GM18505 (cell line): Measurements from ENCODE around the gene GRM1.

ENCODE experiments used
- ATAC-seq: cut with Tn5 transposase; IDR thresholded peaks from one replicate; pipeline ENCODE4 v1.9.1; 2021; ENCODE audit not compliant: unreplicated experiment
- POLR2A ChIP-seq: IDR thresholded peaks from 4 replicates; pipeline ENCODE4 v1.6.1; 2011; ENCODE audit warnings: borderline replicate concordance; ENCODE audit not compliant: insufficient read depth, insufficient read length; ENCODE audit errors: extremely low read depth

Gene GRM1

DNA sequence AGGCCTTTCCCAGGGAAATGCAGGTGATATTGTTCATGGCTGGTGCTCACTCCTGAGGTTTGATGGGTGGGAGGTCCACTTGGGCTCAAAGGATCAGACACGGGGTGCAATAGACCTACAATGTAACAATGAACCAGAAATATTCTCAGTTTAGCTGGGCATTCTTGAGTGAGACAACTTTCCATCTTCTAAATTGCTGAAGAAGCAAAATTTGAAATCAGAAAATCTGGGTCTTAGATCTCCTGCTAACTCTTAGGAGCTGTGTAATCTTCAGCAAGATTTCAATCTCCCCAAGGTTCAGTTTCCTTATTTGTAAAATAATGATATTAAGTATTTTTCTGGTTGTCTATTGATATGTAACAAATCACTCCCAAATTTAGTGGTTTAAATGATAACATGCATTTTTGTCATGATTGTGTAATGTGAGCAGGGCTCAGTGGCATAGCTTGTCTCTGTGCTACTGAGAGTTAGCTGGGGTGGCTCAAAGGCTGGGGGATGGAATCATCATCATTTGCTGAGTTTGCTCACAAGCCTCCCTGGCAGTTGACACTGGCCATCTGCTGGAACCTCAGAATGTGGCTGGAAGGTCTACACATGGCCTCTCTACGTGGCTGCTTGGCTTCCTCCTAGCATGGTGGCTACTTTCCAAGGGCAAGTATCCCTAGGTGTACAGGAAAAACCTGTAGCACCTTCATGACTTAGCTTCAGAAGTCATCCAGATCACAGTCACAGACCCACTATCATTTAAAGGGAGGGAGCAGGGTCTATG, 98.8 kb downstream of the GRM1 start:
- TF ChIP-seq POLR2A: no peak
- no peak for ATAC-seq

- TF ChIP-seq POLR2A: no peak
- ATAC-seq: no peak
Observed at GRCh38 chr6:146133866-146134265, 105.0 kb downstream of the GRM1 start.

DNA sequence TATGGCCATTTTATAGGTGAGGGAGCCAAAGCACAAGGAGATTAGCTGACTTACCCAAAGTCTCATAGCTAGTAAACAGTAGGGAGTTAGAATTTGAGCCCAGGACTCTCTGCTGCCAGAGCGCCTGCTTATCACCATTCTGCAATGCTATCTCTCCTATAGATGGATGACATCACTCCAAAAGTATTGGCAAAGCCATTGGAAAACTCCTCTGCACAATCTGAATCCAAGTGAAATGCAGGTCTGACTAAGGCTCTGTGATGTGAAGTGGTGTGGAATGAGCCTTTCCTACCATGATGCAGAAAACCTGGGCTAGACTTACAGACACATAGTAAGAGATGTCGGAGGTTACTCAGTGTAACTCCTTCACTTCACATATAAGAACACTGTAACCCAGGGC, 106.3 kb downstream of the GRM1 start:
- TF ChIP-seq POLR2A: no peak
- no peak for ATAC-seq

- ATAC-seq: no peak
- TF ChIP-seq POLR2A: no peak
Observed at GRCh38 chr6:146146836-146147235, 118.0 kb downstream of the GRM1 start.

DNA sequence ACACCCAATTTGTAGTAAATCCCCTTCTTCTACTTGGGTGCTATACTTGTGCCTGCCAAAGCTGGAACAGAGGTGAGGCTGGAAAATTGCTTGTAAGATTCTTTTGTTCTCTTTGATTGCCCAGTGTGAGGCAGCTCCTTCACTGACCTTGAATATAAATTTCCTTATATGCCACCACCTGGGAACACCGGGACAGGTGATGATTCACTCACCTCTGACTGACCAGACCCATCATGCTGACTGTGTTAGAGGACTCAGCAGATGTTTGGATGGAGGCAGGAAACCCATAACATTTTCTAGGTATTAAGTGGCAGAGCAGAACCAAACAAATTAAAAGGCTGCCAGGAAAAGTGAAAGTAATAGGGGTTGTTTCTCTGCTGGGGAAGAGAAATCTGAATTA, 120.9 kb downstream of the GRM1 start:
- no peak for ATAC-seq
- no peak for TF ChIP-seq POLR2A

DNA sequence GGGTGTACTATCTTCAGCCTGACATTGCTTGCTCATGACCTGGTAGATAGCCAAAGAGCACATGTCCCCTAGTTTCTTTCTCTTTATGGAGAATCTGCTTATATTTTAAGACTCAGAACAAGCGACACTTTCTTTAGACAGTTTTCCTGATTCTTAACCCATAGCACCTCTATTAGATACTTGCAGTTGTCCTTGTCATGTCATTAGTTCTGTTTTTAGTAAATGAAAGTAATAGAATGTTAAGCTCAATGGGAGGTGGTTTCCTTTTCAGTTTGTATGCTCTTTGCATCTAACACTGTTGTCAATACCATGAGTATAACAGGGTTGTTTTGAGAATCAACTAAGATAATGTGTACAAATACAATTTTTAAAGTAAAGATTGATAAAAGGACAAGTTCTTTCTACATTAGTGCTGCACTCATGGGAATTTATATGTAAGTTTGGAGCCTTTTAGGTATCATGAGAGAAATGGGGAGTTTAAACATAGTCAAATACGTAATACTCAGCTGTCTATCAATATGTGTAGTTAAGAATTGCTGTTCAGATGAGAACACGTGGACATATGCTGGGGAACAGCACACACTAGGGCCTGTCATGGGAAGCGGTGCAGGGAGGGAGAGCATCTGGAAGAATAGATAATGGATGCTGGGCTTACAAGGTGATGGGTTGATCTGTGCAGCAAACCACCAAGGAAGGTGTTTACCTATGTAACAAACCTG, 124.3 kb downstream of the GRM1 start:
- TF ChIP-seq POLR2A: no peak
- peak; percentile 98 for ATAC-seq

DNA sequence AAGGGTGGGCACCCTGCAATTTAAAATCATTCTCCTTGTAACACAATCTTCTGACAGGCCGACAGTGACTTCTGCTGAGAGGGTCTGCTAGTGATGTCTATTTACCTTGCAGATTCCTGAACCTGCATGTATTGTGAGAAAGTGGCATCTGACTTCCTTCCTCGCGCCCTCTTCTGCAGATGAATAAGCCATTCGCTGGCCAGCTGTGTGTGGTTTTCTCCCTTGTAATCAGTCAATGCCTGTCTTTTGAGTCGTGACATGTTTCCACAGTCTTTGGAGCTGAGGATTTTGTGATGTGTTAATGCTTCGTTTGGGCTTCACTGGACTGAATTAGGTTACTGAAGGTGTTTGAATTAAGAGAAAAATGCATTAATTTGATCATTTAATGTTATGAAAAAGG, 125.3 kb downstream of the GRM1 start:
- no peak for TF ChIP-seq POLR2A
- ATAC-seq: no peak

- TF ChIP-seq POLR2A: no peak
- no peak for ATAC-seq
Observed at GRCh38 chr6:146161664-146162063, 132.8 kb downstream of the GRM1 start.

GRCh38 chr6:146169872-146170271, 141.0 kb downstream of the GRM1 start:
- TF ChIP-seq POLR2A: no peak
- no peak for ATAC-seq

DNA sequence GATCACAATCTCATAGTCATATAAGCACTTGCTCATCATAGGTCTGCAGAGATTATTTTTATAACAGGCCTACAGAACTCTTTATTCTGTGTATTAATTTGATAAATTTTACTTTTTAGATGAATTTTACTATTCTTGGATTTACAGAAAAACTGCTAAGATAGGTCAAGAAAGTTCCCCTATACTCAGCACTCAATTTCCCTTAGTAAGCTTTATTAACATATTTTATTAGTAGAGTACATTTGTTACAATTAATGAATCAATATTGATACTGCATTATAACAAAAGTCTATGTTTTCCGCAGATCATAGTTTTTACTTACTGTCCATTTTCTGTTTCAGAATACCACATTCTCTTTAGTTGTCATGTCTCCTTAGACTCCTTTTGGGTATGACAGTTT, 148.9 kb downstream of the GRM1 start:
- no peak for TF ChIP-seq POLR2A
- no peak for ATAC-seq

DNA sequence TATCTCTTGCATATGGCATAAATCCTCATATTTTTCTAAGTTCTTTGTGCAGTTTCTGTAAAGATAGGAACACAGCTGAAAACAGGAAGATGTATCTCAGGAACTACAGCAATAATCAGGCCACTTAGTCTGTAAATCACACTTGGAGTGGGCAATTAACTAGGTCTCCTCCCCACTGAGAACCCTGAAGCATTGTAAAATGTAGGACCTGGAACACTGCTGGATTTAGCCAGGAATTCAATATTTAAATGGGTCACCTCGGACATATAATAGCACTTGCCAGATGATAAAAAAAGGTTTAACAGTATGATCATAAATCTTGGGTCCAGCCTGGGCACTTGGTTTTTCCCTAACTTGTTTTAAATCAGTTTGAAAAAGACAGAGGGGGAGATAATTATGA, 155.0 kb downstream of the GRM1 start:
- no peak for ATAC-seq
- TF ChIP-seq POLR2A: no peak

GRCh38 chr6:146184701-146185100, 155.8 kb downstream of the GRM1 start:
- ATAC-seq: no peak
- TF ChIP-seq POLR2A: no peak

DNA sequence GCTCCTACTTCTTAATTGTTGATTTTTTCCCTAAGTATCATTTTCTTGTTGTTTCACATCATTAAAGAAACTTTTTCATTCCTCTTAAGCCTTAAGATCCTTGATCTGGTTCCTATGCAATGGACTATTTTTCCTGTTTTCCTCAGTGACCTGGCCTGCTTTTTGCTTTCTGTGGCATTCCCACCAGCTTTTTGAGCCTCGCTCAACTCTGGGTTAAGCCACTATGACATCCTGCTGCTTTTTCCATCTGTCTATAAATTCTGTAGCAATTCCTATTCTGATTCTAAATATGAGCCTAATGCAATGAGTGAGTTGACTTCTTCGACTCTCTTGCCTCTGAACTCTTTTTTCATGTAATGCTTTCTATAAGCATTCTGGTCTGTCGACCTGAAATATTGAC, 160.3 kb downstream of the GRM1 start:
- no peak for TF ChIP-seq POLR2A
- ATAC-seq: no peak

GRCh38 chr6:146190581-146190980, 161.7 kb downstream of the GRM1 start:
- no peak for TF ChIP-seq POLR2A
- ATAC-seq: no peak
